GM12891 (cell line): ENCODE data around the gene PRSS35.

ENCODE experiments used
- PAX5 ChIP-seq: IDR thresholded peaks from 2 replicates; pipeline ENCODE4 v1.6.1; 2011; ENCODE audit warnings: low read length, moderate library complexity, mild to moderate bottlenecking; ENCODE audit not compliant: insufficient read depth, severe bottlenecking
- POLR2AphosphoS5 ChIP-seq: IDR thresholded peaks from 2 replicates; pipeline ENCODE4 v1.6.1; 2011; ENCODE audit warnings: low read depth, low read length, control low read depth
- SPI1 ChIP-seq: IDR thresholded peaks from 2 replicates; pipeline ENCODE4 v1.6.1; 2011; ENCODE audit warnings: low read depth, low read length, control low read depth
- TAF1 ChIP-seq: IDR thresholded peaks from 2 replicates; pipeline ENCODE4 v1.6.1; 2011; ENCODE audit warnings: low read depth, low read length, control low read depth

- TF ChIP-seq PAX5: no peak
- no peak for TF ChIP-seq SPI1
- TF ChIP-seq POLR2AphosphoS5: no peak
- no peak for TF ChIP-seq TAF1
These were observed 32.9 kb upstream of the PRSS35 start for GRCh38 chr6:83479389-83479788.
